ENCODE measurements around the gene USP30.

- TF ChIP-seq, protein P1, sequence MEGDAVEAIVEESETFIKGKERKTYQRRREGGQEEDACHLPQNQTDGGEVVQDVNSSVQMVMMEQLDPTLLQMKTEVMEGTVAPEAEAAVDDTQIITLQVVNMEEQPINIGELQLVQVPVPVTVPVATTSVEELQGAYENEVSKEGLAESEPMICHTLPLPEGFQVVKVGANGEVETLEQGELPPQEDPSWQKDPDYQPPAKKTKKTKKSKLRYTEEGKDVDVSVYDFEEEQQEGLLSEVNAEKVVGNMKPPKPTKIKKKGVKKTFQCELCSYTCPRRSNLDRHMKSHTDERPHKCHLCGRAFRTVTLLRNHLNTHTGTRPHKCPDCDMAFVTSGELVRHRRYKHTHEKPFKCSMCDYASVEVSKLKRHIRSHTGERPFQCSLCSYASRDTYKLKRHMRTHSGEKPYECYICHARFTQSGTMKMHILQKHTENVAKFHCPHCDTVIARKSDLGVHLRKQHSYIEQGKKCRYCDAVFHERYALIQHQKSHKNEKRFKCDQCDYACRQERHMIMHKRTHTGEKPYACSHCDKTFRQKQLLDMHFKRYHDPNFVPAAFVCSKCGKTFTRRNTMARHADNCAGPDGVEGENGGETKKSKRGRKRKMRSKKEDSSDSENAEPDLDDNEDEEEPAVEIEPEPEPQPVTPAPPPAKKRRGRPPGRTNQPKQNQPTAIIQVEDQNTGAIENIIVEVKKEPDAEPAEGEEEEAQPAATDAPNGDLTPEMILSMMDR (IDR thresholded peaks at IDR 0.05) = no peak
- TF ChIP-seq EP300 (IDR thresholded peaks at IDR 0.05) (no peak), POLR2A (IDR thresholded peaks at IDR 0.05) (no peak)
Measured at GRCh38 chr12:109130297-109131153, 78.1 kb downstream of the USP30 start.
